Lower leg skin (tissue), 4 donors: ENCODE data around the gene UVSSA. TPM values are rescaled to one million over a fixed set of nuclear protein-coding genes. Genes with fewer than 3 reads are reported as not detected.
A peak's percentile ranks its signal among the peaks of the same experiment; 100 is the strongest.

Source experiments
- DNase-seq, 2 donors: peaks; one replicate each; pipeline ENCODE4 v3.0.0-alpha.2; 2019; ENCODE audit warnings: low spot score in 2 of 2
- H3K4me3 ChIP-seq: fragments of 200-600 bp; sonication (generic); 2 replicates; pipeline ENCODE4 v1.5.1; 2017; ENCODE audit warnings: mild to moderate bottlenecking, low read depth; ENCODE audit not compliant: poor library complexity, severe bottlenecking
- POLR2A ChIP-seq, 2 donors: fragments of 450-650 bp; IDR thresholded peaks; one replicate each; pipeline ENCODE4 v1.6.1; 2016 to 2017; ENCODE audit warnings: antibody characterized with exemption in 2 of 2, mild to moderate bottlenecking in 1 of 2, moderate library complexity in 1 of 2
- WGBS, 2 donors: methylation state at CpG; one replicate each; pipeline ENCODE4 v1.1.5; 2018; 5-methylcytosine and 5-hydroxymethylcytosine counted together
- intact Hi-C: fragments of 100-400 bp; cut with DNase I; formaldehyde crosslinking; loops from one replicate; pipeline ENCODE4 v1.15.0; 2023; ENCODE audit warnings: low total_unique reads
- total RNA-seq, 4 donors: library from RNA; depleted of rRNA; stranded (reverse); fragments of >200 nt; gene quantifications; one replicate each; pipeline ENCODE4 v1.1.0, GENCODE V29; 2016
- TF ChIP-seq, protein P1 (sequence below), 3 donors: fragments of 450-650 bp; IDR thresholded peaks; one replicate each; pipeline ENCODE4 v1.5.1; 2016; ENCODE audit warnings: antibody characterized with exemption in 3 of 3, mild to moderate bottlenecking in 3 of 3, moderate library complexity in 2 of 3

Gene UVSSA
- total RNA-seq, 4 donors from 2014 or later: 18.2 to 57.4 (median 25.7) TPM

DNA sequence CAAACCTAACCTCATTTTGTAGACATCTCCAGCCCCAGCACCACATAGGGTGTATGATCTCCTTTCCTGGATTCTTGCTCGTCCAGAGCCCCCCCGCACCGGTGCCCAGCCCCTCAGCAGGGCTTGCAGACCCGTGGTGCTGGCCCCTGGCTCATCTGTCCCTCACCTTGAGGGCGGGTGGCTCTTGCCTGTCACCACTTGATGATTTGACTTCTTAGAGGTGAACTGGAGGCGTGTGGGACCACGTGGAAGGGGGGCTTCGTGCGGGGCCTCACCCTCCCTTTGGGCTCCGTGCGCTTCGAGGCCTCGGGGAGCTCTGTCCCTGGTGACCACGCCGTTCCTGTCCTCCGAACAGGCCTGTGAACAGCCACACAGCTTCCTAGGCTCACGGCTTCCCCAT, 15.5 kb downstream of the UVSSA start:
- DNase-seq: no peak
- H3K4me3 ChIP-seq: no peak overlapping the region
- WGBS, 2 donors: 95 to 98% methylated on average over 12 to 17 of the region's 17 CpGs
- no peak for TF ChIP-seq POLR2A (IDR thresholded peaks at IDR 0.05)
- intact Hi-C loops: no loop called here

DNA sequence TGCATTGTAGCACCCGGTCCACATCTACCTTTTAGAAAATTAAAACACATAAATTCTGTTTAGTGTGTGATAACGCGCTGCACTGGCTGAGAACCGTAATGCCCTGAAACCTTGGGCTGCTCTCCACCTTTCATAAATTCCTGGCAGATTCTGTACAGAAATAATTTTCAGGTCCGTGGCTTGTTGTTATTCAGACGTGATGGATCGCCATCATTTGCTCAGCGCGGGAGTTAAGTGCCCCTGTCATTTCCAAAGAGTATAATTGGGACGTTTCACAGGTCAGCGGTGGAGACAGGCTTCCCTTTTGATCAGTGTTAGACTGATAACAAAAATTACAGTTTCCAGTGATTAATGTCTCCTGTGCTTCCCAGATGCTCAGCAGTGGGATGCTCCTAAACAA, 16.5 kb downstream of the UVSSA start:
- TF ChIP-seq, protein P1, sequence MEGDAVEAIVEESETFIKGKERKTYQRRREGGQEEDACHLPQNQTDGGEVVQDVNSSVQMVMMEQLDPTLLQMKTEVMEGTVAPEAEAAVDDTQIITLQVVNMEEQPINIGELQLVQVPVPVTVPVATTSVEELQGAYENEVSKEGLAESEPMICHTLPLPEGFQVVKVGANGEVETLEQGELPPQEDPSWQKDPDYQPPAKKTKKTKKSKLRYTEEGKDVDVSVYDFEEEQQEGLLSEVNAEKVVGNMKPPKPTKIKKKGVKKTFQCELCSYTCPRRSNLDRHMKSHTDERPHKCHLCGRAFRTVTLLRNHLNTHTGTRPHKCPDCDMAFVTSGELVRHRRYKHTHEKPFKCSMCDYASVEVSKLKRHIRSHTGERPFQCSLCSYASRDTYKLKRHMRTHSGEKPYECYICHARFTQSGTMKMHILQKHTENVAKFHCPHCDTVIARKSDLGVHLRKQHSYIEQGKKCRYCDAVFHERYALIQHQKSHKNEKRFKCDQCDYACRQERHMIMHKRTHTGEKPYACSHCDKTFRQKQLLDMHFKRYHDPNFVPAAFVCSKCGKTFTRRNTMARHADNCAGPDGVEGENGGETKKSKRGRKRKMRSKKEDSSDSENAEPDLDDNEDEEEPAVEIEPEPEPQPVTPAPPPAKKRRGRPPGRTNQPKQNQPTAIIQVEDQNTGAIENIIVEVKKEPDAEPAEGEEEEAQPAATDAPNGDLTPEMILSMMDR (IDR thresholded peaks at IDR 0.05): no peak
- TF ChIP-seq POLR2A (IDR thresholded peaks at IDR 0.05): no peak
- no peak overlapping the region for H3K4me3 ChIP-seq
- intact Hi-C loops: no loop called here
- no peak for DNase-seq
- 85 to 91% methylated on average over 11 of the region's 11 CpGs for WGBS, 2 donors

DNA sequence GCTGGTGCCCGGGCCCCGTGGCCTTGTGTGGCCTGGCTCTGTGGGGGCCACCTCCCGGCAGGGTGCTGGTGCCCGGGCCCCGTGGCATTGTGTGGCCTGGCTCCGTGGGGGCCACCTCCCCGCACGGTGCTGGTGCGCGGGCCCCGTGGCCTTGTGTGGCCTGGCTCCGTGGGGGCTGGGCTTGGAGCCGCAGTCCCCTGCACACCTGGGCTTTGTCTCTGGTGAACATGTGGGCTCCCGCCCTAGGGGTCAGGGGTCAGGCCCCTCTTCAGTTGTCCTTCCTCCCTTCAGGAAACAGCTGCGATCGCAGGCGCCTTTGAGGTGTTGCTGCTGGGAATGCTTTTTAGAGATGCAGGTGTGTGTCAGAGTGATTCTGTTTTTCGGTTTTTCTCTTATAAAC, 17.2 kb downstream of the UVSSA start:
- WGBS, 2 donors: 92 to 96% methylated on average over 5 to 10 of the region's 18 CpGs
- no peak for DNase-seq
- intact Hi-C loops: no loop called here
- H3K4me3 ChIP-seq: no peak overlapping the region
- TF ChIP-seq, protein P1 (IDR thresholded peaks at IDR 0.05): no peak
- no peak for TF ChIP-seq POLR2A (IDR thresholded peaks at IDR 0.05)

DNA sequence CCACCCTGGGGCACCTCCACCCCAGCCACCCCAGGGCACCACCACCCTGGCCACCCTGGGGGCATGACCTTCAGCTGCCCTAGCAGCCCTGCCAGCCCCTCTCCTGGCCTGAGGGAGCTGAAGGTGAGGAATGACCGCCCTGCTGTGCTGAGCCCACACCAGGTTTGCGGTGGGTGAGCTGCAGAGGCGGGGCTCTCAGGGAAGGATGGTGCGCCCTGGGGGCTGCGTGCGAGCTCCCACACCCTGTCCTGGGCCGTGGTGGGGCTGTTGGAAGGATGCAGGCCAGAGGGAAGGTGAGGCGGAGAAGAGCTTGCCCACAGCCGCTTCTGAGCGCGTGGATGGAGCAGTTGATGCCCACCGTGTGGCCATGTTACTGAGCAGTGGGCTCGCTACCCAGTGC, 17.7 kb downstream of the UVSSA start:
- no peak overlapping the region for H3K4me3 ChIP-seq
- TF ChIP-seq, protein P1 (IDR thresholded peaks at IDR 0.05): no peak
- TF ChIP-seq POLR2A (IDR thresholded peaks at IDR 0.05): no peak
- intact Hi-C loops: no loop called here
- no peak for DNase-seq
- WGBS, 2 donors: 79 to 86% methylated on average over 13 of the region's 13 CpGs

DNA sequence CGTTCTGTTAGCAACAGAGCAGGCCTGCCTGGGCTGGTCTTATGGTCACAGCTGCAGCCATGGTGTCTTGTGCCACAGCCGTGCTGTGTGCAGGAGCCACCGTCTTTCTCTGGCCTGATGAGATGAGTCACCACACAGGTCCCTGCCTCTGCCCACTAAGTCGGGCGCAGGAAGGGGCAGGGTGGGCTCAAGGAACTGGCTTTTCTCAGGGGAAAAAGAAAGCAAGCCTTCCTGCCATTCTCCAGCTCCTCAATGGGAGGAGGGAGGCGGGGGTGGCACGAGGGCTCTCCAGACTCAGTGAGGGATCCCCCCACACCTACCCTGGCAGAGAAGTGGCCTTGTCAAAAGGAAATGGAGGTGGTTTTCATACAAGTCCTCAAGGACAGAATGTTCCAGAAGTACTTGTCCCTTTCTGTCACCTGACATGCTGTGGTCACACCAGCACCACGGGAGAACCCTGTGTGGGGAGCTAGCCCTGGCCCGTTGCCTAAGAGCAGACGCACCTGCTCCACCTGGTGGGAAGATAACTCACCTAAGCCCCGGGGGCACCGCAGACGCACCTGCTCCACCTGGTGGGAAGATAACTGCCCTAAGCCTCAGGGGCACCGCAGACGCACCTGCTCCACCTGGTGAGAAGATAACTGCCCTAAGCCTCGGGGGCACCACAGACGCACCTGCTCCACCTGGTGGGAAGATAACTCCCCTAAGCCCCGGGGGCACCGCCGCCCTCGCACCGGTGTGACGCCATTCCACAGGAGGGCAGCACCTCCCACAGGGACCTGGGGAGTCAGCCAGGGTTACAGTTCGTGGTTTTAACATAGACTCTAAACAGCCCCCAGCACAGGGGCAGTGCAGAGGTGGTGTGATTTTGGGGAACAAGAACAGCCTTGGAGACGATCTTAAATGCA, 18.5 kb downstream of the UVSSA start:
- intact Hi-C loops: no loop called here
- no peak for DNase-seq
- no peak for TF ChIP-seq POLR2A (IDR thresholded peaks at IDR 0.05)
- TF ChIP-seq, protein P1 (IDR thresholded peaks at IDR 0.05): no peak
- 58 to 74% methylated on average over 24 to 25 of the region's 25 CpGs for WGBS, 2 donors
- no peak overlapping the region for H3K4me3 ChIP-seq

DNA sequence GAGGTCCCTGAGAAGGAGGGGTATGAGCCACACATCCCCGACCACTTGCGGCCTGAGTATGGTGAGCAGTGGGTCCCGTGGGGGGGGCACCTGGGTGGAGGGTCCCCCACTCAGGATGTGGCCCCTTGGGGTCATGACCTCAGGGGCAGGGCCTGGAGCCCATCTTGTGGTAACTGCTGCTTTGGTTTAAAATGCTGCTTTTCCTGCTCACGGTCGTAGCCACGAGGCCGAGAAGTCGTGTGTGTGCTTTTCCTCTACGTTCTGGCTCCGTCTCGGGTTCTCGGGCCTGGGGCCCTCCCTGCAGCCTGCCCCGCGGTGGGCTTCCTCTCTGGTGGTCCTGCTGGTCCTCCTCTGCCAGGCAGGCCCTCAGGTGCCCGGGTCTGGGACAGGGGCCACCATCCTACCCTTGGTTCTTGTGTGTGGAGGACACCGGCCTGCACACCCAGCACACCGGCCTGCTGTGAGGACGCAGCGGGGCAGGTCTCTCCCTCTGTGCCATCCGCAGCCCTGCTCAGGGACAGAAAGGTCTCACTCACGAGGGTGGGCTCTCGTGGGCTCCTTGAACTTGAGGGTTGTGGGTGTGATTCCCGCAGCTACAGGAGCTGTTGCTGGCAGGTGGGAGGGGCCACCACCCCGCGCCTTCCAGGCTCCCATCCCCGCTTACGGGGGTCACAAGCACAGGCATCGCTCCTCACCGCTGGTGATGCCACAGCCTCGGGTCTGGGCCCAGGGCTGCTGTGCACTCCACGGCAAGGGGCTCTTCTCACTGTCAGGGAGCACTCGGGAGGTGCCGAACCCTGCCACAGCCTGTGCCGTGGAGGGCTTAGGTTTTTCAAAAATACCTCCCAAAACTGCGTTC, 19.6 kb downstream of the UVSSA start:
- DNase-seq: peak in 1 of 2 donors; percentile 70
- no peak for TF ChIP-seq POLR2A (IDR thresholded peaks at IDR 0.05)
- TF ChIP-seq, protein P1 (IDR thresholded peaks at IDR 0.05): no peak
- intact Hi-C loops: no loop called here
- H3K4me3 ChIP-seq: no peak overlapping the region
- WGBS, 2 donors: 91 to 94% methylated on average over 21 to 34 of the region's 35 CpGs
